Vagina (tissue), 2 donors: ENCODE results near the gene SYT1.

ENCODE experiments used
- CTCF ChIP-seq, 3 experiments: fragments of 450-650 bp in 2 of 3; fragments of 200-600 bp in 1 of 3; sonication (generic) in 1 of 3; IDR thresholded peaks; one replicate each; pipeline ENCODE4 v1.5.1; 2017 to 2019; ENCODE audit warnings: antibody characterized with exemption in 3 of 3, mild to moderate bottlenecking in 2 of 3, moderate library complexity in 2 of 3
- POLR2A ChIP-seq, 2 donors: fragments of 450-650 bp; IDR thresholded peaks; one replicate each; pipeline ENCODE4 v1.6.1; 2017; ENCODE audit warnings: antibody characterized with exemption in 2 of 2, mild to moderate bottlenecking in 2 of 2, moderate library complexity in 2 of 2
- POLR2AphosphoS5 ChIP-seq, 2 donors: sonication (generic); formaldehyde crosslinking; IDR thresholded peaks; one replicate each; pipeline ENCODE4 v1.9.0; 2017; ENCODE audit warnings: antibody characterized with exemption in 2 of 2, mild to moderate bottlenecking in 2 of 2, low read depth in 1 of 2; ENCODE audit not compliant: insufficient read depth in 1 of 2

GRCh38 chr12:79441534-79441933 lies 577.0 kb downstream of the SYT1 start:
- TF ChIP-seq CTCF (IDR thresholded peaks at IDR 0.05) = no peak
- no peak for TF ChIP-seq POLR2AphosphoS5 (IDR thresholded peaks at IDR 0.05; ENCODE audit: insufficient read depth in 1 of 2, low read depth in 1 of 2)
- no peak for TF ChIP-seq POLR2A (IDR thresholded peaks at IDR 0.05)
